Midbrain (tissue), 1 donor: Measurements from ENCODE around the gene SPNS1.

ENCODE experiments used
- DNase-seq: peaks from one replicate; lab custom pipeline; 2025; lab: John Stamatoyannopoulos, UW

The SPNS1 gene

DNA sequence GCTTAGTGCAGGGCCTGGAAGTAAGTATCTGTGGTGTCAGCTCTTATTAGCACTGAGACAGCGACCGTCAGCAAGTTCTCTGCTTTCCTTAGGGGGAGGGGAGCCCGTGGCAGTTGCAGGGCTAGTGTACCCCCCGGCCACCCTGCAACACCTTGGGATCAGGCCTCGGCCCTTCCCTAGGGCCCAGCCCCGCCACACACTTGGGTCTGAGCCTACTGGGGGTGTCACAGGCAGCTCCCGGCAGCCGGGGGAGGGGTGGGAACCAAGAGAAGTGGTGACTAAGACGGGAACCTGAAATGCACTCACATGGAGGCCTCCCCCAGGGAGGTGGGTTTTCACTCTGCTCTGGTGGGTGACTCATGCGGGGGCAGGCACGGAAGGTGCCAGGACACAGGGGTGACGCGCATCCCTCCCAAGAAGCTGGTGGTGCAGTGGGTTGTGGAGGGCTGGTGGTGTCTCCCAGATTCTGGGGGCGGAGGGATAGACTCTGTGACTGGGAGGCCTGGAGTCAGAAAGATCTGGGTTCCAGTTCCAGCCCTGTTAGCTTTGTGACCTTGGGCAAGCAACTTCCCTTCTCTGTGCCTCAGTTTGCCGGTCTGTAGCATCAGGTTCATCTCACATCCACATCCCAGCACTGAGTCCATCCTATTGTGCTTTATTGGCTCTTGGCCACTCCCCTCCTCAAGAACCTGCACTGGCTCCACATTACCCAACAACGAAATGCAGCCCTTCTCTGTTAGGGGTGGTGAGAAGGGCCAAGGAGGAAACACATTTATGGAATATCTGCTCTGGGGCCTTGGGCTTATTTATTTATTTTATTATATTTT is 54.8 kb downstream of the SPNS1 start:
- no peak for DNase-seq

GRCh38 chr16:29030086-29030840 is 55.7 kb downstream of the SPNS1 start:
- DNase-seq = no peak
